GM19035 (cell line): ENCODE data around the gene PIK3R5.
"Not testable (repeated sequence)": the region's sequence is repeated elsewhere in the genome, so short reads cannot be mapped to it uniquely, and the experiment has no call there.

Experiments
- ATAC-seq: cut with Tn5 transposase; IDR thresholded peaks from one replicate; pipeline ENCODE4 v1.9.1; 2021; ENCODE audit not compliant: unreplicated experiment

PIK3R5 gene

DNA sequence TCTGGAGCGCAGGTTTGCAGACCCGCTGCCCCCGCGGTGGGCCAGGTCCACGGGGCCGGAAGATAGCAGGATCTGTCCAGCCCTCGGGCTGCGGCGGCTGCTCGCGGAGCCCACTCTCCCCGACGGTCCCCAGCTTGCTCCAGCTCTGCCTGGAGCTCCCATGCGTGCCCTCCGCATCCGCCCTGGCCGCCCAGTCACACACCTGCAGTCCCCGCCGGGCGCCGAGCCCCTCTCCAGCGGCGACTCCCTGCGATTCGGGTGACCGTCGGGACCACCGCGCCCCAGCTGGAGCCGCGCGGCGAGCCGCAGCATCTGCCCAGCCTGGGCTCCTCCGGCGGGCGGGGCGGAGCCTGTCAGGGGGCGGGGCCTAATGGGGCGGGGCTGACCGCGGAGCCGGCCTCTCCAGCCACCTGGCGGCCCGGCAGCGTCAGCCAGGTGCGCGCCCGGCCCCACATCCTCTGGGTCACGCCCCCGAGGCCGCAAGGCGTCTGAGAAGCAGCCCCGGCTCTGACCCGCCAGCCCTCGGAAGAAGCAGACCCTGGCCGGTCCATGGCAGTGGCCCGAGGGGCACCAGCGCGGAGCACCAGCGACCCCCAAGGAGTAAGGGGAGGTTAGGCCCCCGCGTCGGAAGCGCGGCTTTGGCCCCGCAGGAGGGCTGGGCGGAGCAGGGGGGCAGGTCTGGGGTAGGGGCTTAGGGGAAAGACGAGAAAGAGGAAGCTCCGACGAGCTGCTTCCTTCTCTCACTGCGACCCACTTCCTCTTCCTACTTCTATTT is at the start of gene PIK3R5:
TSS of gene PIK3R5 (minus strand) at position 314 of the 775 bp plus-strand sequence. CDS start 54,213 bp downstream, outside the sequence.
- peak; percentile 81 for ATAC-seq

- no peak for ATAC-seq
Measured at GRCh38 chr17:9011001-9011400, 45.5 kb upstream of the PIK3R5 start.

GRCh38 chr17:9009737-9010136 is 44.2 kb upstream of the PIK3R5 start:
- ATAC-seq, result no peak

GRCh38 chr17:9009096-9009495 is 43.6 kb upstream of the PIK3R5 start:
- ATAC-seq, result no peak

DNA sequence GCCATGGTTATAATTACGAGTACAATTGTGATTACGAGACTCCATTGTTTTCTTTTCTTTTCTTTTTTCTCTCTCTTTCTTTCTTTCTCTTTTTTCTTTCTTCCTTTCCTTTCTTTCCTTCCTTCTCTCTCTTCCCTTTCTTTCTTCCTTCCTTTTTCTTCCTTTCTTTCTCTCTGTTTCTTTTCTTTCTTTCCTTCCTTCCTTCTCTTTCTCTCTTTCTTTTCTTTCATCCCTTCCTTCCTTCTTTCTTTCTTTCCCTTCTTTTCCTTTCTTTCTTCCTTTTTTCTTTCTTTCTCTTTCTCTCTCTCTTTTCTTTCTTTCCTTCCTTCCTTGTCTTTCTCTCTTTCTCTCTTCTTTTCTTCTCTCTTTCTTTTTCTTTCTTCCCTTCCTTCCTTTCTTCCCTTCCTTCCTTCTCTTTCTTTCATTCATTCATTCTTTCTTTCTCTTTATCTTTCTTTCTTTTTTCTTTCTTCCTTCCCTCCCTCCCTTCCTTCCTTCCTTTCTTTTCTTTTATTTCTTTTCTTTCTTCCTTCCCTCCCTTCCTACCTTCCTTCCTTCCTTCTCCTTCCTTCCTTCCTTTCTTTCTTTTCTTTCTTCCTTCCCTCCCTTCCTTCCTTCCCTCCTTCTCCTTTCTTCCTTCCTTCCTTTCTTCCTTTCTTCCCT is 41.7 kb upstream of the PIK3R5 start:
- ATAC-seq, result no peak

- no peak for ATAC-seq
Measured at GRCh38 chr17:9006175-9006767, 40.8 kb upstream of the PIK3R5 start.

- ATAC-seq, result no peak
Measured at GRCh38 chr17:9004961-9005285, 39.4 kb upstream of the PIK3R5 start.

- ATAC-seq, result no peak
Measured at GRCh38 chr17:9004132-9004960, 38.8 kb upstream of the PIK3R5 start.

DNA sequence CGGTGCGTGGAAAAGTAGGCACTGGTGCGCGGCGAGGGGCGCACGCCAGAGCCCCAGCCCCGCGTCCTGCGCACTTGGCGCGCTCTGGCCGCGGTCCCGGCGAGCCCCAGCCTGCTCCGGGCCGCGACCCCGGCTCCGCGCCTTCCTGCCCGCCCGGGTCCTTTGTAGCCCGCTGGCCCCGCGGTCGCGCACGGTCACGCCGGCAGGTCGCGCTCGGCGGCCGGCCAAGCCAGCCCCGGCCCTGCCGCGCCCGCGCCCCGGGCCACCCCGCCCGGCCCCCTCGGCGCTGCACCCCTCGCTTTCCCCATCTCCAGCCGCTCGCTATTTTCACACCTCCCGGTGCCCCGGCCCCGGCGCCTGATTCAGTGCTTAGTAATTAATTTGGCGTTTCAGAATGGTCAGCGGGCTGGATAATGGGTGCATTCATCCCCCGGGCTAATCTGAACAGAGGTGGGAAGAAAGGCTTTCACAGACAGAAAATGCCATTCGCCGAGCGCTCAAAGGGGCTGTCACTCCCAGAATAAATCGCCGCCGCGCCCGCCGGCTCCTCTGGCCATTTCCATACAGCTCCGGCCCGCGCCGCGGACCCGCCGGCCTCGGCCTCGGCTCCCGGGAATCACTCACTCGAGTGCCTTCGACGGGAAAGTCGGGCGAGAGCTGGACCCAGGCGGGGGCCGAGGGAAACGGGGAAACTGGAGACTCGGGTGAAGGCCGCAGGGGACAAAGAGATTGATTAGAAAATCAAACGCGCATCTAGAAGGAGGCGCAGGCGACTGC is 38.0 kb upstream of the PIK3R5 start:
- ATAC-seq, result no peak

DNA sequence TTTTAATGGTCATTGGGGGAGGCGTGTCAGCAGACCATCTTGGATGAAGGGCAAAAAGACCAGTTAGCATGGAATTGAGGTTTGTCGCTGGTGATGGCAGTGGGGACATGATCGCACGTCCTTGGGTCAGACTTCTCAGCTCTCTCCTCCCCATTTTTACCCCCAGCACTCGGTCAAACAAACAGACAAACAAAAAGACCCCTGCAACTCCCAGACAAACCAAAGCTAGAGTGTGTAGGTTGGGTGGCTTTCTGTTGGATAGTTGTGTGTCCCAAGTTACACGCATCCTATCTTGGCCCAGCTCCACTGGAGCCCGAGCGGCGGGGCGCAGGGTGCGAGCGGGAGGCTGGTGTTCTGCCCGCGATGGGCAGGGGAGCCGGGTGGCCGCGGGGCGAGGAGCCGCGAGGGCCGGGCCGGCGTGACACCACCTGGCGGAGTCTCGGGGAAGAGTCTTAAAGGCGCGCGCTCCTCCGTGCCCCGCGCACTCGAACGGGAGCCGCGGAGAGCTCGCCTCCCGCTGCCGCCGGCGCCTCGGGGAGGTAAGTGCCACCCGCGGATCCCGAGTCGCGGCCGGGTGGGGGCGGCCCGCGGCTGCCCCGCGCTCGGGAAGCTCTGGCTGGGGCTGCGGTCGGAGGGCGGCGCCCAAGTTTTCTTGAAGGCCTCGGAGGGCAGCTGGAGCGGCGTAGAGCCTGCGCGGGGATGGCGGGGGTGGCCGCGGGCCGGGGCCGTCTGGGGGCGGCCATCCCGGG is 37.3 kb upstream of the PIK3R5 start:
- peak; percentile 57 for ATAC-seq

DNA sequence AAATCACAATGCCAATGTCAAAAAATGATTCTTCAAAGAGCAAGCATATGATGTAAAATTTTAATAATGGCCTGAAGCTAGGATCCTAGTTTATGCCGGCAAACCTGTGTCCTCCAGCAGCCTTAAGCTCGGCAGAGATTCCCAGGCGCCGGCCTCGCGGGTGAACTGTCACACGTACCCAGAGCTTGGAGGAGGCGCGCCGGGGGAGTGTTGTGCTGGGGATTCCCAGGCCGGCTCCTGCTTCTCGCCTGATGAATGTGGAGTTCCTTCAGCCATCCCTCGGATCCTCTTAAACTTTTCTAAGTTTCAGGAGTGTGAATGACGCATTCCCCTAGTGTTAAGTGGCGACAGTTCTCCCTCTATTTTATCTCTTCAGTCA is 36.7 kb upstream of the PIK3R5 start:
- no peak for ATAC-seq

GRCh38 chr17:9001559-9001958 is 36.1 kb upstream of the PIK3R5 start:
- ATAC-seq, result no peak

- ATAC-seq, result no peak
Measured at GRCh38 chr17:8997994-8998628, 32.6 kb upstream of the PIK3R5 start.

DNA sequence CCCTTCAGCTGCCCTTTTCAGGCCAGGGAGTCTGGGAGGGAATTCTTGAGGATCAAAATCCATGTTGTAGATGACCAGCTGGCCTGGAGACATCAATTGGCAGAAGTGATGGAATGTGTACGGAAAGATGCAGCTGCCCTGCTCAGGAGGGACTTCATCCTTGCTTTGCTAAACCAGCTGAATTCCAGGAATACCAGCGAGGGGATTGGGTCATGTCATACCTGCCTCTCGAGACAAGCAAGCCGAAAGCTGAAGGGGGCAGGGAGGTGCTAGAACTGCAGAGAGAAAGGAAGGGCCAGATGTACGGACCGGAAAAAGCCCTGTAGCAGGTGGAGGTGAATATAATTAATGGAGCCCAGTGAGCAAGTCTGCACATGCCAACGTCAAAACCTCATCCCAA is 30.2 kb upstream of the PIK3R5 start:
- no peak for ATAC-seq

GRCh38 chr17:8994319-8994718 is 28.8 kb upstream of the PIK3R5 start:
- no peak for ATAC-seq

DNA sequence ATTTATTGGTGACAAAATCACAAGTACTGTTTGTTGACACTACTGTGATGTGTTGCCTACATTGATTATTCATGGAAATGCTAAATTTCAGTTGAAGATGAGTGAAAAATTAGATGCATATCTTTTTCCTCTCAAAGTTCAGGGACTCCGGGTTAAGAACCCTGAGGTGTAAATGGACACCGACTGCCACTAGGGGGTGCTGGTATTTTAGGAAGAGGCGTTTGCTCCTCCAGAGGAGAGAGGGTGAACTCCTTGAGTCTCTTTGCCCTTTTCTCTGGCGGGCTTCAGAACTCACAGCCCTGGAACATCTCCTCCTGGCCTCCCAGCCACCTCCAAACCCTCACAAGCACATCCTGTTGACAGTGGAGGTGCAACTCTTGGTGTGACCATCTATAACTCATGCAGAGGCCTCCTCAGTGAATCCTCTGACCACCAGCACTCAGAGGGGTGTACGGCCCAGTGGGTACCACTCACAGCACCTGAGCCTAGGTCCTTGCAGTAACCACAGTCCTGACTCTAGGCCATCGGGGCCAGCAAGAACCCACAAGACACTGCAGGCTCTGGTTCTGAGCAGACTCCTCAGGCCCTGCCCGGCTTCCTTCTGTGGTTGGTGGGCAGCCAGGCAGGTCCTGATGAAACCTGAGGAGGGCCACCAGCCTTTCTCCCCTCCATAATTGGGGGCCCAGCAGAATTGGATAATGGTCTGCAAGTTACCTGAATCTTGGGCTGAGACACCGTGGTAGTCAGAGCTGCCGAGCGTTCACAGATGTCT is 26.2 kb upstream of the PIK3R5 start:
- no peak for ATAC-seq

DNA sequence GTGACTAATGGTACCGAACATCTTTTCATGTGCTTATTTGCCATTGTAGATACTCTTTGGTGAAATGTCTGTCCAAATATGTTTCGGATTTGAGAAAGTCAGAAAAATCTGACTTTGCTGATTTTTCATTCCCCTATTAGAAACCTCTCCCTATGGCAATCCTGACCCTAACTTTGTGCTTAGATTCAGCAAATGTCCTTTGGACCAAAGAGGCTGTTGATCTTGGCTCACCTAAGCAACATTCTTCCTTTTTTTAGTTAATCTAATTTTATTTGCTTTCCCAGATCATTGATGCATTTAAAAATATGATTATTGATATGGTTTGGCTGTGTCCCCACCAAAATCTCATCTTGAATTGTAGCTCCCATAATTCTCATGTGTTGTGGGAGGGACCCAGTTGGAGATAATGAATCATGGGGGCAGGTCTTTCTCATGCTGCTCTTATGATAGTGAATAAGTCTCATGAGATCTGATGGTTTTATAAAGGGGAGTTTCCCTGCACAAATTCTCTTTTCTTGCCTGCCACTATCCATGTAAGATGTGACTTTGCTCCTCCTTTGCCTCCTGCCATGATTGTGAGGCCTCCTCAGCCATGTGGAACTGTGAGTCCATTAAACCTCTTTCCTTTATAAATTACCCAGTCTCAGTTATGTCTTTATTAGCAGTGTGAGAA is 22.9 kb upstream of the PIK3R5 start:
- ATAC-seq, result not testable (repeated sequence)

DNA sequence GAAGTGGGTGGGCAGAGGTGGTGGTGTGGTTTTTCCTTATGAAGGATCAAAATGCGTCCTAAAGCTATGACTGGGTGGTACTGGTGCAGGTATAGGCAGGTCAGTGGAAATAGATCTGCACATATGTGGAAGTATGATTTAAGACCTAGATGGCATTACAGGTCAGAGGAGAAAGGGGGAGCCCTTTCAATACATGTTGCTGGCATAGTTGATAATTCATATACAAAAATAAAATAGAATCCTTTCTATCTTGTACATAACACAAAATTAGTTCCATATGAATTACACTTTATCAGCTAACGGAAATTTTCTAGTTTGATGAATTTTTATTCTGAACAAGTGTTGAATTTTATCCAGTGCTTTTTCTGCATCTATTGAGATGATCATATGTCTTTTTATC is 20.8 kb upstream of the PIK3R5 start:
- ATAC-seq, result no peak
